Activated naive CD8-positive, alpha-beta T cell treated with anti-CD3 and anti-CD28 coated beads, Interleukin-2, amount 10 ng/mL, durations not matched to agents 7 days and 5 days (primary cell): ENCODE measurements around the gene RAPGEF5. TPM values are rescaled to one million over a fixed set of nuclear protein-coding genes. Genes with fewer than 3 reads are reported as not detected.

Experiments
- ATAC-seq: fragments of 150-1000 bp; cut with Tn5 transposase; one replicate; pipeline ENCODE4 v1.10.0; 2021; ENCODE audit warnings: low read depth, moderate library complexity
- POLR2A ChIA-PET: fragments of 350-600 bp; sonication (Branson Sonifier 250); formaldehyde crosslinking; loops from one replicate; lab custom pipeline; 2021; ENCODE audit warnings: antibody characterized with exemption; lab: Charles Lee
- DNase-seq: peaks from one replicate; pipeline ENCODE4 v3.0.0; 2021
- H3K27ac Mint-ChIP-seq: one replicate; pipeline ENCODE4 v1.8.0; 2022; ENCODE audit warnings: mild to moderate bottlenecking, mixed read lengths
- H3K27me3 Mint-ChIP-seq: one replicate; pipeline ENCODE4 v1.8.0; 2022; ENCODE audit warnings: mild to moderate bottlenecking, moderate library complexity, mixed read lengths
- H3K36me3 Mint-ChIP-seq: one replicate; pipeline ENCODE4 v1.8.0; 2021; ENCODE audit warnings: mild to moderate bottlenecking, mixed read lengths
- H3K4me1 Mint-ChIP-seq: one replicate; pipeline ENCODE4 v1.8.0; 2021; ENCODE audit warnings: mixed read lengths
- H3K4me3 Mint-ChIP-seq: one replicate; pipeline ENCODE4 v1.8.0; 2022; ENCODE audit warnings: mild to moderate bottlenecking, moderate library complexity, mixed read lengths
- H3K9me3 Mint-ChIP-seq: one replicate; pipeline ENCODE4 v1.8.0; 2021; ENCODE audit warnings: mixed read lengths
- total RNA-seq, 2 experiments: library from RNA; stranded (reverse); gene quantifications; one replicate each; pipeline ENCODE4 v1.2.3, GENCODE V29; 2021

The RAPGEF5 gene
- total RNA-seq, 2 experiments from 2014 or later: 0.34 to 0.72 TPM

DNA sequence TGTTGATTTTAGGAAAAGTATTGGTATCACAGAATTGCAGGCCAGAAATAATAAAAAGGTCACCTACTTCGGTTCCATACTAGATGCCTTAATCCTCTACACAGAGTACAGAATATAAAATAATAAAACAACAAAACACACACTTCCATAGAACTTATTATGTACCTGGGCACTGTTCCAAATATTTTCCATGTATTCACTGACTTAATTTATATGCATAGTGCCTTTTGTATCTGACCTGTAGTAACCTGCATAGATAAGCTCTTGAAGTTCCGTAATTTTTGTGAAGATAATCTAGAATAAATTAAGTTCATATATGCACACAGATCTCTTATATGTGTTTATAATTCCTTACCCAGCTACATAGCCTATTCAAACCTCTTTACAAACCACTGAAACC is 78.3 kb downstream of the RAPGEF5 start:
- Mint-ChIP-seq H3K36me3 (no peaks in the 10 kb centered on the region), H3K27me3 (peaks cover 22% of the 10 kb centered on the region)

DNA sequence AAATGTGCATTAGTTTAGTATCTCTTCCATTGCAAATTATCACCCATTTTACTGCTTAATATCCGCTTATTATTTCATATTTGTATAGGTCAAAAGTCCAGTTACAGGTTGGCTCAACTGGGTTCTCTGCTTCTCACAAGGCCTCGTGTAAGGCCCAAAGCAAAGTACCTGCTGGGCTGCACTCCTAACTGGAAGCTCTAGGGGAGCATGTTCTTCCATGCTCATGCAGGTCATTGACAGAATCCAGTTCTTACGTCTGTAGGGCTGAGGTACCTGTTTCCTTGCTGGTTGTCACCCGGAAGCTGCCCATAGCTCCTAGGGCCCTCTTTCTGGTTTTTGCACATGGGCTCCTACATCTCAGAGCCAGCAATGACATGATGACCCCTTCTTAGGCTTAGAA is 79.6 kb downstream of the RAPGEF5 start:
- POLR2A ChIA-PET: no interaction called here
- Mint-ChIP-seq H3K4me3 (no peak overlapping the region), H3K9me3 (peaks cover 2% of the 10 kb centered on the region), H3K4me1 (no peaks in the 10 kb centered on the region), H3K27me3 (peaks cover 22% of the 10 kb centered on the region), H3K27ac (no peak overlapping the region), H3K36me3 (no peaks in the 10 kb centered on the region)
- no peak for DNase-seq
- no peak for ATAC-seq

More for the DNA sequence above, 78.3 kb downstream of the RAPGEF5 start:
- Mint-ChIP-seq H3K4me3 (no peak overlapping the region), H3K27ac (no peak overlapping the region), H3K9me3 (peaks cover 2% of the 10 kb centered on the region), H3K4me1 (no peaks in the 10 kb centered on the region)
- ATAC-seq: no peak
- no peak for DNase-seq
- POLR2A ChIA-PET: no interaction called here

DNA sequence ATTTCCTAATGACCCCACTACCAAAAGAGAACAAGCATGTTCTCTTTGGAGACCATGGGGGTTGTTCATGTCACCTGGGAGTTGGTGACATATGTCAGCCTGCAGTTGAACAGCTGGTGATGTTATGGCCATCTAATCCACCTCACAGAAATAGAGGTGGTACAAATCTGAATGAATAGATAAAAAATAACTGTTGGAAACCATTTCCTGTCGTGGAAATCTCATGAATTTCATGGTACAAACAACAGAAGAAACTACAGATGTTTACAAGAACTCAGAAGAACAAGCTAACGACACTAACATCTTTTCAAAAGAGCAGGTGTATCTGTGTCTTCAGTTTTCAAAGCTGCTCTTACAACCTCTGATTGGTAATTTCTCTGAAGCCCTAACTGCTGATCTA is 81.3 kb downstream of the RAPGEF5 start:
- Mint-ChIP-seq H3K4me3 (no peak overlapping the region), H3K9me3 (peaks cover 2% of the 10 kb centered on the region), H3K4me1 (no peaks in the 10 kb centered on the region), H3K27ac (no peak overlapping the region), H3K36me3 (no peaks in the 10 kb centered on the region), H3K27me3 (peaks cover 14% of the 10 kb centered on the region)
- DNase-seq (no peak), ATAC-seq (no peak)
- POLR2A ChIA-PET: no interaction called here

- no peak for ATAC-seq
- peaks cover 6% of the 10 kb centered on the region for H3K4me1 Mint-ChIP-seq
Measured at GRCh38 chr7:22271311-22271710, 85.6 kb downstream of the RAPGEF5 start.

GRCh38 chr7:22270371-22270770 is 86.6 kb downstream of the RAPGEF5 start:
- peaks cover 30% of the 10 kb centered on the region for H3K27me3 Mint-ChIP-seq
- ATAC-seq (no peak), DNase-seq (no peak)
- POLR2A ChIA-PET: no interaction called here
- peaks cover 6% of the 10 kb centered on the region for H3K4me1 Mint-ChIP-seq
- no peak overlapping the region for H3K27ac Mint-ChIP-seq
- no peaks in the 10 kb centered on the region for H3K36me3 Mint-ChIP-seq
- no peak overlapping the region for H3K4me3 Mint-ChIP-seq
- peaks cover 2% of the 10 kb centered on the region for H3K9me3 Mint-ChIP-seq

More at GRCh38 chr7:22271311-22271710, 85.6 kb downstream of the RAPGEF5 start:
- Mint-ChIP-seq H3K27ac (no peak overlapping the region), H3K9me3 (peaks cover 2% of the 10 kb centered on the region), H3K4me3 (no peak overlapping the region), H3K27me3 (peaks cover 24% of the 10 kb centered on the region), H3K36me3 (no peaks in the 10 kb centered on the region)
- no peak for DNase-seq
- POLR2A ChIA-PET: no interaction called here

DNA sequence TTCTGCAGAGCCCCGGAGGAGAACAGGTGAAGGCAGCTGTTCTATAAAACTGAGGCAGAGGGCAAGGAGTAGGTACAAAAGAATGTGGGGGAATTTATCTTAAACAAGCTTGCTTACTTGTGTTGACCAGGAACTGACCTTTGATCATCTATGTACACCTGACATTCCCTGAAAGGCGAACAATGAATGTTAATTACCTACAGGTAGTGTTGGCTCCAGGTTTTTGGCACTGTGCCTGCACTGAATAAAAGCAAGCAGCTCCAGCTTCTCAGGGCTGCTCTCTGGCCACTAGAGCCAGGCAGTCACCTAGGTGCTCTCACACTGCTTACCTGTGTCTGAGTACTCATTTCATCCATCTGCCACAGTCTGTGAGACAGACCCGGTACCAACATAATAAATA is 87.0 kb downstream of the RAPGEF5 start:
- Mint-ChIP-seq H3K36me3 (no peaks in the 10 kb centered on the region), H3K4me1 (peaks cover 6% of the 10 kb centered on the region), H3K27me3 (peaks cover 30% of the 10 kb centered on the region), H3K27ac (no peak overlapping the region), H3K9me3 (peaks cover 2% of the 10 kb centered on the region), H3K4me3 (no peak overlapping the region)
- DNase-seq (no peak), ATAC-seq (no peak)
- POLR2A ChIA-PET: no interaction called here

DNA sequence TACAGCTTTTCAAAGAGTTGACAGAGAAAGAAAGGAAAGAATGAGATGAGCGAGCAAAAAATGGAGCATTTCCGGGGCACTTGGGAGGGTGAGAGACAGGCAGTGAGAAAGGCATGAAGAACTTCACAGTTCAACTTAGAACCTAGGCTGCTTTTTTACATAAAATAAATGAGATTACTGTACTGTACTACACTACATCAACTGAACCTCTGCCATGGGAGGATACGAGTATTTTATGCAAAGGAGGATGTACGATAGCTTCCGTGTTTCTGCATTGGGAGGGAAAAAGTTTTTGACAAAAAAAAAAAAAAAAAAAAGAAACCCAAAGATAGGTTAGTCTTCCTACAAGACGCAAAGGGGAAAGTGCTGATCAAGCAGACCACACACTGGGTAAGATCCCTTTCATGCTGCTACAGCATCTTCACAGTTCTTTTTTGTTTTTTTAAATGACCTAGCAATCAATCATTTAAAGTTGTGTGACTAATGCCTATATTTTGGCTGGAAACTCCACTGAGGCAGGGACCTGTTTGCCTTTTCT is 88.0 kb downstream of the RAPGEF5 start:
- POLR2A ChIA-PET: no interaction called here

GRCh38 chr7:22267930-22268615 is 88.9 kb downstream of the RAPGEF5 start:
- Mint-ChIP-seq H3K4me1 (peaks cover 6% of the 10 kb centered on the region), H3K4me3 (no peak overlapping the region), H3K36me3 (no peaks in the 10 kb centered on the region), H3K9me3 (no peaks in the 10 kb centered on the region), H3K27me3 (peaks cover 28% of the 10 kb centered on the region), H3K27ac (no peak overlapping the region)
- DNase-seq: no peak
- ATAC-seq: no peak
- POLR2A ChIA-PET: no interaction called here

More for the DNA sequence above, 88.0 kb downstream of the RAPGEF5 start:
- Mint-ChIP-seq H3K4me3 (no peak overlapping the region), H3K27me3 (peaks cover 28% of the 10 kb centered on the region), H3K9me3 (peaks cover under 1% of the 10 kb centered on the region), H3K4me1 (peaks cover 6% of the 10 kb centered on the region), H3K36me3 (no peaks in the 10 kb centered on the region), H3K27ac (peak overlapping the region; percentile 36)
- DNase-seq (no peak), ATAC-seq (no peak)

DNA sequence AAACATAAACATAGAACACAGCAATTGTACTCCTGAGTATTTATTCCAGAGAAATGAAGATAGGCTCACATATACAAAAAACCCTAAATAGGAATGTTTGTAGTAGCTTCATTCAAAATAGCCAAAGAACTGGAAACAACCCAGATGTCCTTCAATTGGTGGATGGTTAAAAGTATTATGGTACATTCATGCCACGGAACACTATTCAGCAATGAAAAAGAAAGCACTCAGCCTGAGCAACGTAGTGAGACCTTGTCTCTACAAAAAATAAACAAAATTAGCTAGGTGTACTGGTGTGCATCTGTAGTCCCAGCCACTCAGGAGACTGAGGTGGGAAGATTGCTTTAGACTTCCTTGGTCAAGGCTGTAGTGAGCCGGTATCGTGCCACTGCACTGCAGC is 94.4 kb downstream of the RAPGEF5 start:
- POLR2A ChIA-PET: interaction anchor here (0.6 kb wide), 1 partner anchor 117 kb away, joined by 6 read pairs; no protein-coding TSS in a partner anchor
- Mint-ChIP-seq H3K27me3 (peaks cover 20% of the 10 kb centered on the region), H3K4me3 (no peak overlapping the region)

DNA sequence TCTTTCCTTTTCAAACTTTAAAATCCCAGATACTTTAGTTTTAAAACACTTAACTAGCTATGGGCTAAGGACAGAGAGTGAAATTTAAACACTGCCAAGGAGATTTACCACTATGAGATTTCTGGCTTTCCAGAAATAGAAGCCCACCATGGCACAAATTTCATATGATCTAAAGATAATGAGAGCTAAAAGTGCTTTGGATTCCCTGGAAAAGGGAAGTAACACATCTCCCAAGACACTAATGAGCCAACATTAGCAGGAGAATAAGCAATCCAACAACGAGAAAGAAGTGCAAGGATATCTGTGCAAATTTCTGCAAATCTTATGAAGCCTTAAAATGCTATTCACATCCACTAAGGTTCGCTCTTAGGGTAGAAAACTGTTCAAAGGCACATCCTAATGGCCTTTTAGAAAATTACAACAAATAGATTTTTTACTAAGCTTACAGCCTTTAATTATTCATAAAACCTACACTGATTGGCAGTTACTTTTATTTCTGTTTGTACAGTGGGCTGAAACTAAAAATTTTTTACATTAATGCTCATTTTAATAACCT is 100.3 kb downstream of the RAPGEF5 start:
- Mint-ChIP-seq H3K27ac (no peak overlapping the region), H3K27me3 (peaks cover 15% of the 10 kb centered on the region), H3K4me3 (no peak overlapping the region), H3K4me1 (no peaks in the 10 kb centered on the region), H3K36me3 (no peaks in the 10 kb centered on the region), H3K9me3 (no peaks in the 10 kb centered on the region)
- DNase-seq: no peak
- POLR2A ChIA-PET: no interaction called here
- no peak for ATAC-seq

More for the DNA sequence above, 94.4 kb downstream of the RAPGEF5 start:
- Mint-ChIP-seq H3K36me3 (no peaks in the 10 kb centered on the region), H3K27ac (no peak overlapping the region), H3K4me1 (no peaks in the 10 kb centered on the region), H3K9me3 (no peaks in the 10 kb centered on the region)
- ATAC-seq (no peak), DNase-seq (no peak)

DNA sequence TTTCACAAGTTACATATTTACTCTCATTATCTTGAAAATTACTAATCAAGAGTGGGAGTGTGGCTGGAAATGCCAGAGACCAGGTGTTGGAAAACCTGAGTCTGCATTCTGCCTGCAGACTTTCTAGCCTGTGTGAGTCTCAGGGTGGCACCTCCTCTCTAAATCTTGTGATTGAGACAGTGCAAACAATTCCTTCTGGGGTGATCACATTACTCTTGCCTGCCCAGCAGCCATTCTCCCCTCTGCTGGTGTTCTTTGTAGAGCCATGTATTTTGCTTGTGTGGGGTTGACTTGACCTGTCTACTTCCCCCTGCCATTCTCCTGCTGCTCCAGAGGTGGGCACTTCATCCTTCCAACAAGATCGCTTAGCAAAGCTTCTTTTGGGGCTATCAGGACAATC is 101.1 kb downstream of the RAPGEF5 start:
- Mint-ChIP-seq H3K36me3 (no peaks in the 10 kb centered on the region), H3K4me1 (no peaks in the 10 kb centered on the region), H3K27ac (no peak overlapping the region), H3K27me3 (peaks cover 15% of the 10 kb centered on the region), H3K9me3 (no peaks in the 10 kb centered on the region), H3K4me3 (no peak overlapping the region)
- POLR2A ChIA-PET: no interaction called here
- no peak for ATAC-seq
- no peak for DNase-seq

DNA sequence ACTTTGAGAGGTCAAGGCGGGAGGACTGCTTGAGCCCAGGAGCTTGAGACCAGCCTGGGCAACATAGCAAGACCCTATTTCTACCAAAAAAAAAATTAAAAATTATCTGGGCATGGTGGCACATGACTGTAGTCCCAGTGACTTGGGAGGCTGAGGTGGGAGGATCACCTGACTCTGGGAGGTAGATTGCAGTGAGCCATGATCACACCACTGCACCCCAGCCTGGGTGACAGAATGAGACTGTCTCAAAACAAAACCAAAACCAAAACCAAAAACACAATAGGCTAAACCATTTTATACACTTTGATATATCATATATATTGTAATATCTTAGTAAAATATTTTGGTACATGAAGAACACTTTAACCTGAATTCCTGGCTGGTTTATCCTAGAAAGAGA is 101.6 kb downstream of the RAPGEF5 start:
- Mint-ChIP-seq H3K36me3 (no peaks in the 10 kb centered on the region), H3K4me3 (no peak overlapping the region), H3K27ac (no peak overlapping the region), H3K9me3 (no peaks in the 10 kb centered on the region), H3K4me1 (no peaks in the 10 kb centered on the region), H3K27me3 (peaks cover 12% of the 10 kb centered on the region)
- POLR2A ChIA-PET: no interaction called here
- ATAC-seq (peak; percentile 36), DNase-seq (no peak)

GRCh38 chr7:22252936-22253536 is 103.9 kb downstream of the RAPGEF5 start:
- H3K4me3 Mint-ChIP-seq: no peak overlapping the region
- peaks cover 12% of the 10 kb centered on the region for H3K27me3 Mint-ChIP-seq
- no peaks in the 10 kb centered on the region for H3K4me1 Mint-ChIP-seq
- POLR2A ChIA-PET: no interaction called here
- no peaks in the 10 kb centered on the region for H3K36me3 Mint-ChIP-seq
- DNase-seq: no peak
- no peak for ATAC-seq
- no peak overlapping the region for H3K27ac Mint-ChIP-seq
- H3K9me3 Mint-ChIP-seq: no peaks in the 10 kb centered on the region

DNA sequence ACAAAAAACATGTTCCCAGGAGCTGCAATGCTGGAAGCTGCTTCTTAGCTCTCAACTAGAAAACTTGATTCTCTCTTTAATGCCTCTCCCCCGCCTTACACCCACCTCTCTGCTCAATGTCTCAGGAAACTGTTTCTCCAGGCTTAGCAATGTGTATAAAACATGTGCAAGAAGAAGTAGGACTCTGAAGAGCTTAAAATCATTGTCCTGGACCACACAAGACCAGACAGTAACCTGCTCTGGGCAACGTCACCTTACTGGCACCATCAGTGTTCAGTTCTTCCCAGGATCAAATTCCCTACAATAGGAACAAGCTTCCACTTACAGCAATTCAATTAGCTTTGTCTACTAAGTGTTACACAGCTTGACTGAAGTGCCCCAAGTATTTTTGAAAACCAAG is 104.9 kb downstream of the RAPGEF5 start:
- Mint-ChIP-seq H3K4me1 (no peaks in the 10 kb centered on the region), H3K27ac (no peak overlapping the region), H3K27me3 (peaks cover 12% of the 10 kb centered on the region), H3K4me3 (no peak overlapping the region), H3K9me3 (no peaks in the 10 kb centered on the region), H3K36me3 (no peaks in the 10 kb centered on the region)
- ATAC-seq (no peak), DNase-seq (no peak)
- POLR2A ChIA-PET: no interaction called here
